PC-3 (cell line): ENCODE data around the gene PRKCQ.

Experiments used
- CTCF ChIP-seq: fragments of 300-600 bp; sonication (generic); conservative IDR thresholded peaks from 2 replicates; pipeline ENCODE4 v1.5.1; 2017; ENCODE audit warnings: antibody characterized with exemption, low read depth, mild to moderate bottlenecking, low read length
- EZH2 ChIP-seq: fragments of 300-600 bp; sonication (generic); IDR thresholded peaks from one replicate; pipeline ENCODE4 v1.6.1; 2017; ENCODE audit warnings: antibody characterized with exemption, mild to moderate bottlenecking, low read length; ENCODE audit not compliant: unreplicated experiment

- TF ChIP-seq CTCF (no peak), EZH2 (no peak)
Measured at GRCh38 chr10:6609625-6610024, 29.5 kb upstream of the PRKCQ start.
